ENCODE results near the gene DCDC2B.
"Not testable (repeated sequence)": the region's sequence is repeated elsewhere in the genome, so short reads cannot be mapped to it uniquely, and the experiment has no call there.

The DCDC2B gene

DNA sequence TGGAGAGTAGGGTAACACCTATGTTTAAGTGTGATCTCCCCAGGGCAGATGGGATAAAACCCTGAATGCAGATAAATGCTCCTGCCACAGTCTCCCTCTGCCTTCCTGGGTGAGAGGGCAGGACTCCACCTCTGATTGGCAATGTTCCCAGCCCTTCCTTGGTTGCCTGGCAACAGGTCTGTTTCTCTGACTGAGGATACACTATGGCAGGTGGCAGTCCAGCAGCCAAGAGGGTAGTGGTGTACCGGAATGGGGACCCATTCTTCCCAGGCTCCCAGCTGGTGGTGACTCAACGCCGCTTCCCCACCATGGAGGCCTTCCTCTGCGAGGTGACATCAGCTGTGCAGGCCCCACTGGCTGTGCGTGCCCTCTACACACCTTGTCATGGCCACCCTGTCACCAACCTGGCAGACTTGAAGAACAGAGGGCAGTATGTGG lies at the start of gene DCDC2B:
Gene DCDC2B, plus strand, starts transcription at position 199 of the 438 bp plus-strand sequence. Its CDS starts 5 bp downstream, at position 204.
- DNase-seq = no peak

GRCh38 chr1:32159189-32159588 lies 49.7 kb upstream of the DCDC2B start:
- no peak for DNase-seq

DNA sequence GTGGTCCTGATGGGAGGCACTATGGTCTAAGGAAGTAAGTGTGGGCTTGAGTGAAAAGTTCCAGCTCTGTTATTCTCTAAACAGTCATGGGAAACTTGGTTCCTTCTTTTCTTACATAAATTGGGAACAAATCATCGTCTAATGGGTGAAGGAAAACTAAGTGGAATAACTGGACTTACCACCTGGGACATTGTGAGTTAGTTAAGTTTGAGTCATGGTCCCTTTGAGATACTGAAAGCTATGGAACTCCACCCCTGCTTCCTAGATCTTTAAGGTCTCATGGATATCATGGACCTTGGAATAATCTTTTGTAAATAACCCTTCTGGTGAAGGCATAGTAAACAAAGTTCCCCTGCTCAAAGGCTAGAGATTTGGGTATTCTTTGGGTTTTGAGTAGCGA lies 45.5 kb upstream of the DCDC2B start:
- no peak for DNase-seq

- DNase-seq = not testable (repeated sequence)
Measured at GRCh38 chr1:32165633-32166032, 43.3 kb upstream of the DCDC2B start.

DNA sequence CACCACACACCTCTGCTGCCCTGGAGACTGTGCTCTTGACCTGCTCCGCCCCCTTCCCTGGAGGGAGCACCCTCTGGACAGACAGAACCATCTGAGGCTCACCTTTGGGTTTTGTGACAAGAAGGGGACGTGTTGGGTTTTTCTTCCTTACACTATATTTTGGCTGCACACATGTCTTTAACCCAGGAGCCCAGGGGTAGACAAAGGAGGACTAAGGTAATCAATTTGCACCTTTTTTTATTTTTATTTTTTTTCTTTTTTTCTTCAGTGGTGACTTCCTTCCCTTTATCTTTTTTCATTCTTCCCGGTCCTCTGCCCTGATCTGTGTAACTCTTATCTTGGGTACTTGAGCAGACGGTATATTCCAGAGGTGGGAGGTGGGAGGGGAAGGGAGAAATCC lies 37.9 kb upstream of the DCDC2B start:
- DNase-seq = no peak

GRCh38 chr1:32172621-32173245 lies 36.2 kb upstream of the DCDC2B start:
- DNase-seq = no peak

- DNase-seq = no peak
Measured at GRCh38 chr1:32178380-32179192, 30.3 kb upstream of the DCDC2B start.

- DNase-seq = no peak
Measured at GRCh38 chr1:32179193-32179442, 29.8 kb upstream of the DCDC2B start.

DNA sequence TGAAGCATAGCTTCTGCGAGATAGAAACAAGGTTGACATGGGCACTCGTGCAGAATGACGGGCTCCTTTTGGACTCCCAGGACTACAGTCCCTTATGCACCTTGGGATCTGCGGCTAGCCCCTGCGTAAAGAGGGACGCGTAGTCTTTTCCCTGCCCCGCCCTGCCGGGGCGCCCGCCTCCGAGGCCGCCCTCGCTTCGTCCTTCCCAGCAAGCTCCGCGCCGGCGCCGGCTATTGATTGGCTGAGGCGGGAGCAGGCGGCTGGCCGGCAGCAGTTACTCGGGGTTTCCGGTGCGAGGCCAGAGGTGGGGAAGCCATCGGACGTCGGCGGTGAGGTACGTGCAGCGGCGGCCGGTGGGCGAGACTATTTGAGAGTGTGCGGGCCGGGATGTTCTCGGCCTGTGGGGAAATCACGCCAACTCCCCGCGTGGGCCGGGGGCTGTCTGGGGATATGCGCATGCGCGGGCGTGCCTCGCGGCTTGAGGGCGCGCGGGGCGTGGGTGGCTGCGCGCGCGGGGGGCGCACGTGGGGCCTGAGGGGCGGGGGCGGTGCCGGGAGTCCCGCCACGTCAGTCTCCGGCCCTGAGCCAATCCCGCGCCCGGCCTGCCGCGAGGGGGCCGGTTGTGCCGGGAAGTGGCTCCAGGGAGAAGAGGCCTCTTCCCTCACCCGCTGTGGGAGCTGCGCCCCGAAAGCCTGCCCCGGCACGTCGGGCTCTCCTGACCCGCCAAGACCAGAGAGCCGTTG lies 29.3 kb upstream of the DCDC2B start, which contains the start of gene TXLNA:
Gene TXLNA, plus strand, starts transcription at position 233 of the 743 bp plus-strand sequence. CDS start 671 bp downstream, outside the sequence.
- peak; percentile 97 for DNase-seq

GRCh38 chr1:32180186-32181060 lies 28.5 kb upstream of the DCDC2B start:
- peak; percentile 74 for DNase-seq

GRCh38 chr1:32181065-32181464 lies 27.8 kb upstream of the DCDC2B start:
- DNase-seq = no peak

DNA sequence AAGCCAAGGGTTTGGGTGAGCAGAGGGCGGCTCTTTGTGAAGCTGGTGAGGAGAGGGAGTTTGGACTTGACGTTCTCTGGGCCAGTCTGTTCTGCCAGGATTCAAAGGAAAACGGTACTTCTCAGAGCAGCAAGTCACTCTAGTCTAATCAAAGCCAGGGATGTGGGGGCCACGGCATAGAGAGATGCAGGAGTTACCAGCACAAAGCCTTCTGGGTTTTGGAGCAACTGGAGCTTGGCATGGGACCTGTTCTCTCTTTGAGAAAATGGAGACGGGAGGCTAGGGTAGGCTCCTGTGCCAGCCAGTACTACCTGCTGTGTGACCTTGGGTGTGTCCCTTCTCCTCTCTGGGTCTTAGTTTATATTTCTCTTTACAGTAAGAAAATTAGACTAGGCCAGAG lies 27.3 kb upstream of the DCDC2B start:
- no peak for DNase-seq

- DNase-seq = no peak
Measured at GRCh38 chr1:32182060-32182459, 26.8 kb upstream of the DCDC2B start.

GRCh38 chr1:32184650-32185049 lies 24.2 kb upstream of the DCDC2B start:
- DNase-seq = no peak

GRCh38 chr1:32186077-32186476 lies 22.8 kb upstream of the DCDC2B start:
- no peak for DNase-seq

DNA sequence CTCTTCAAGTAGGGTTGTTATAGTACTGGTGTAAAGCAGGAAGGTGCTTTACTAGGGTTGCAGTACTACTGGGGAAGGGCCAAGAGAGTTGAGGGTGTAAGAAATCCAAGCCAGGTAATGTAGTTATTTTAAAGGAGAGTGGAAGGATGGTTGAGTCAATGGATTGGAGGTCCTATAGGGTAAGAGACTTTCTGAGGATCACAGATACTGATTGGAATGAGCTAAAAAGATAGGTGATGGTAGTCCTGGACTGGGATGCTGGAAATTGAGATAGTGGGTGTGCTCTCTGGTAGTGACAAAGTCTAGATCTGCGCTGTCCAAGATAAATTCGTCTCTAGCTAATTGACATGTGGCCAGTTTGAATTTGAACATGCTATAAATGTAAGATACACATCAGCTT lies 22.4 kb upstream of the DCDC2B start:
- no peak for DNase-seq

- DNase-seq = no peak
Measured at GRCh38 chr1:32187850-32188249, 21.0 kb upstream of the DCDC2B start.

DNA sequence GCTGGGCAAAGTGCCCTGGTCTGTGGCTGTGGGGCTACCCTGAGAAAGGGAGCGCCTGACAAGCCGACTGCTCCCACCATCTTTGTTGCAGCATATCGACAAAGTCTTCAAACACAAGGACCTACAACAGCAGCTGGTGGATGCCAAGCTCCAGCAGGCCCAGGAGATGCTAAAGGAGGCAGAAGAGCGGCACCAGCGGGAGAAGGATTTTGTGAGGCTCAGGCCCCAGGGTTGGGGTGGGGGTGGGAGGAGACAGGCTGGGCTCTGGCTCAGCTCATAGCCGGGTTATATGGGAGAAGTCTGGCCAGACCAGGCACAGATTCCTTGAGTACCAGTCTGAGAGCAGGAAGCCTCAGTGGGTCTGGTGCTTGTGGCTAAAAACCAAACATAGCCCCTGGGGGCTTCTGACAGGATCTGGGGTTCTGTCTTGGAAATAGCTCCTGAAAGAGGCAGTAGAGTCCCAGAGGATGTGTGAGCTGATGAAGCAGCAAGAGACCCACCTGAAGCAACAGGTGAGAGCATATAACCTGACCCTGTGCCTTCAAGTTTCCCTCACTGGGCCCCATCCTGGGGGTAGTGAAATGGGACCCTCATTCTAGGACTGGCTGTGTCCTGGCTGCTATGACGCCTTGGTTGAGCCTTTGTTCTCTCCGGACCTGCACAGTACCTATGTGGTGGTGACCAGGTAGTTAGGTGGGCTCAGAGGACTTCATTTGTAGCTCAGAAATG lies 16.5 kb upstream of the DCDC2B start:
- DNase-seq = no peak

- DNase-seq = no peak
Measured at GRCh38 chr1:32194984-32195383, 13.9 kb upstream of the DCDC2B start.

DNA sequence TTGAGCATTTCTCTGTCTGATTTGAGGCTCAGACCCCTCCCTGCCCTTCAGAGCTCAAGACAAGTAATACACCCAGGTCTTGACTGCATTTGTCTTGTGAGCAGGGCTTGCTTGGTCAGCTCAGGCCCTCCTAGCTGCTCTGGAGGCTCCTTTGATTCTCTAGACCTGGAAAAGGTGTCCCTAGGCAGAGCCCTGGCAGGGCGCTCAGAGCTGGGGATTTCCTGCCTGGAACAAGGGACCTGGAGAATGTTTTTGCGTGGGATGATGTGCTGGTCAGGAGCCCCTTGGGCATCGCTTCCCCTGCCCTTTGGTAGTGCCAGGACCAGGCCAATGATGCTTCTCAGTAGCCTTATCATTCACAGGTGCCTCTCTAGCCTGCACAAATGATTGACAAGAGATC lies 13.4 kb upstream of the DCDC2B start:
- no peak for DNase-seq

GRCh38 chr1:32195972-32196823 lies 12.7 kb upstream of the DCDC2B start:
- DNase-seq = no peak

Data from right forelimb (tissue), 1 donor.